Activated CD4-positive, alpha-beta memory T cell treated with anti-CD3 and anti-CD28 coated beads, Interleukin-2, amount 10 ng/mL, durations not matched to agents 7 days and 5 days (primary cell): ENCODE data around the gene SFXN5. TPM values are rescaled to one million over a fixed set of nuclear protein-coding genes. Genes with fewer than 3 reads are reported as not detected.

Experiments used
- CTCF ChIA-PET: fragments of 350-600 bp; sonication (Branson Sonifier 250); formaldehyde crosslinking; loops from one replicate; lab custom pipeline; 2021; ENCODE audit warnings: antibody characterized with exemption, inconsistent platforms; lab: Charles Lee
- POLR2A ChIA-PET: fragments of 350-600 bp; sonication (Branson Sonifier 250); formaldehyde crosslinking; loops from one replicate; lab custom pipeline; 2021; ENCODE audit warnings: antibody characterized with exemption; lab: Charles Lee
- DNase-seq: peaks from one replicate; pipeline ENCODE4 v3.0.0-alpha.2; 2020
- H3K27ac Mint-ChIP-seq: one replicate; pipeline ENCODE4 v1.8.0; 2021; ENCODE audit warnings: mild to moderate bottlenecking, mixed read lengths
- H3K27me3 Mint-ChIP-seq: one replicate; pipeline ENCODE4 v1.8.0; 2021; ENCODE audit warnings: mixed read lengths
- H3K36me3 Mint-ChIP-seq: one replicate; pipeline ENCODE4 v1.8.0; 2021; ENCODE audit warnings: low read depth, mixed read lengths
- H3K4me1 Mint-ChIP-seq: one replicate; pipeline ENCODE4 v1.8.0; 2021; ENCODE audit warnings: mixed read lengths
- H3K4me3 Mint-ChIP-seq: one replicate; pipeline ENCODE4 v1.8.0; 2021; ENCODE audit warnings: mild to moderate bottlenecking, mixed read lengths
- H3K9me3 Mint-ChIP-seq: one replicate; pipeline ENCODE4 v1.8.0; 2021; ENCODE audit warnings: mixed read lengths
- total RNA-seq, 2 experiments: library from RNA; stranded (reverse); gene quantifications; one replicate each; pipeline ENCODE4 v1.2.3, GENCODE V29; 2021

SFXN5 gene
- total RNA-seq, 2 experiments from 2014 or later, result 4.3 to 6.1 TPM

- ChIA-PET POLR2A (interaction anchor here (1.3 to 1.9 kb wide), 4 partner anchors 26 to 124 kb away, joined by 4 to 15 read pairs (median 8); partner anchors contain the start of gene EMX1), CTCF (interaction anchor here (0.8 to 4.6 kb wide), 7 partner anchors 17 to 224 kb away, joined by 4 to 25 read pairs (median 9); partner anchors contain the start of gene SPR)
- H3K36me3 Mint-ChIP-seq, result peaks cover 9% of the 10 kb centered on the region
- peak overlapping the region; percentile 88 for H3K27ac Mint-ChIP-seq
- no peaks in the 10 kb centered on the region for H3K27me3 Mint-ChIP-seq
- DNase-seq, result no peak
- H3K9me3 Mint-ChIP-seq, result no peaks in the 10 kb centered on the region
- H3K4me3 Mint-ChIP-seq, result peak overlapping the region; percentile 87
- H3K4me1 Mint-ChIP-seq, result peaks cover 47% of the 10 kb centered on the region
Measured at GRCh38 chr2:72953528-72953927, 118.0 kb downstream of the SFXN5 start.

GRCh38 chr2:72952961-72953360 lies 118.6 kb downstream of the SFXN5 start:
- ChIA-PET POLR2A (interaction anchor here (1.9 kb wide), 1 partner anchor 26 kb away, joined by 15 read pairs; no protein-coding TSS in a partner anchor), CTCF (interaction anchor here (1.0 to 4.6 kb wide), 3 partner anchors 21 to 224 kb away, joined by 5 to 25 read pairs (median 5); no protein-coding TSS in a partner anchor)
- peak overlapping the region; percentile 87 for H3K4me3 Mint-ChIP-seq

GRCh38 chr2:72952110-72952823 lies 119.2 kb downstream of the SFXN5 start:
- Mint-ChIP-seq H3K36me3 (peaks cover 9% of the 10 kb centered on the region), H3K27ac (peak overlapping the region; percentile 10), H3K9me3 (no peaks in the 10 kb centered on the region), H3K4me3 (no peak overlapping the region), H3K27me3 (no peaks in the 10 kb centered on the region), H3K4me1 (peaks cover 45% of the 10 kb centered on the region)
- CTCF ChIA-PET, result interaction anchor here (1.0 to 2.0 kb wide), 2 partner anchors 21 to 59 kb away, joined by 5 to 6 read pairs; no protein-coding TSS in a partner anchor
- POLR2A ChIA-PET, result no interaction called here
- no peak for DNase-seq

More at GRCh38 chr2:72952961-72953360, 118.6 kb downstream of the SFXN5 start:
- Mint-ChIP-seq H3K9me3 (no peaks in the 10 kb centered on the region), H3K27me3 (no peaks in the 10 kb centered on the region), H3K36me3 (peaks cover 9% of the 10 kb centered on the region), H3K4me1 (peaks cover 46% of the 10 kb centered on the region), H3K27ac (peak overlapping the region; percentile 88)
- DNase-seq, result no peak

DNA sequence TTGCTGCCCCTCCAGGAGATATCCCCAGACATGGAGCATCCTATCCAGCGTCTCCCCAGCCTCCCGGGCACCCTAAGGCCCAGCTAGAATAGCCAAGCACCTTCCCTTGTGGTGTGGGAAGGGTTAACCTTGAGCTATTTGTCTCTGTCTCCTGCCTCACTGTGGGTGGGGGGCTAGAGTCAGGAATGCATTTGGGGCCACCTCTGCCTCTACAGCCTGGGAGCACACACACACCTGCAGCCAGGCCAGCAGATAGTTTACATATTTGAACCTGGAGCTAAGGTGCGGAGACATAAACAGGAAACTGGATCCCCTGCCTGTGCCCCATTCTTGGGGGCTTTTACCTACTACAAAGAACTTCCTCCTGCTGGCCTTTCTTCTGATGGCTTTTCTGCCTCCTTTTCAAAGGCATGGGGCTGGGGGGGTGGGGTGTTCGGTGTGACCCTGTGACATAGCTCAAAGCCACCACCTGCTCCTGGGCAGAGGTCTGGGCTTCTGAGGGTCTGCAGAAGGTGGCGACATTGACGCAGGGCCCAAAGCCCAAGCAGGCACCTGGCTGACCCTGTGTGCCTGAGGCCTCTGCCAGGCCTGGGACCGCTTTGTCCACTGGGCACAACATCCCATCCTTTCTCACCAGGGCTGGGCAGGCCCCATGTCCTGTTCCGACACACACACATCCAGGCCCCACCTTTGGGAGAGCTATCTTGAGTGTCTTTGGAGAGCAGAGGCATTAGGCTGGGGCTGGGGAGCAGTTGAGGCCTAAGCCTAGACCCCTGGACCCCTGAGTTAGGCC lies 120.0 kb downstream of the SFXN5 start:
- DNase-seq, result no peak
- ChIA-PET POLR2A (no interaction called here), CTCF (interaction anchor here (0.5 to 2.0 kb wide), 2 partner anchors 58 to 1452 kb away, joined by 3 to 6 read pairs; no protein-coding TSS in a partner anchor)
- peaks cover 38% of the 10 kb centered on the region for H3K4me1 Mint-ChIP-seq
- no peaks in the 10 kb centered on the region for H3K27me3 Mint-ChIP-seq
- H3K4me3 Mint-ChIP-seq, result no peak overlapping the region
- H3K36me3 Mint-ChIP-seq, result peaks cover 4% of the 10 kb centered on the region
- no peaks in the 10 kb centered on the region for H3K9me3 Mint-ChIP-seq
- H3K27ac Mint-ChIP-seq, result no peak overlapping the region

DNA sequence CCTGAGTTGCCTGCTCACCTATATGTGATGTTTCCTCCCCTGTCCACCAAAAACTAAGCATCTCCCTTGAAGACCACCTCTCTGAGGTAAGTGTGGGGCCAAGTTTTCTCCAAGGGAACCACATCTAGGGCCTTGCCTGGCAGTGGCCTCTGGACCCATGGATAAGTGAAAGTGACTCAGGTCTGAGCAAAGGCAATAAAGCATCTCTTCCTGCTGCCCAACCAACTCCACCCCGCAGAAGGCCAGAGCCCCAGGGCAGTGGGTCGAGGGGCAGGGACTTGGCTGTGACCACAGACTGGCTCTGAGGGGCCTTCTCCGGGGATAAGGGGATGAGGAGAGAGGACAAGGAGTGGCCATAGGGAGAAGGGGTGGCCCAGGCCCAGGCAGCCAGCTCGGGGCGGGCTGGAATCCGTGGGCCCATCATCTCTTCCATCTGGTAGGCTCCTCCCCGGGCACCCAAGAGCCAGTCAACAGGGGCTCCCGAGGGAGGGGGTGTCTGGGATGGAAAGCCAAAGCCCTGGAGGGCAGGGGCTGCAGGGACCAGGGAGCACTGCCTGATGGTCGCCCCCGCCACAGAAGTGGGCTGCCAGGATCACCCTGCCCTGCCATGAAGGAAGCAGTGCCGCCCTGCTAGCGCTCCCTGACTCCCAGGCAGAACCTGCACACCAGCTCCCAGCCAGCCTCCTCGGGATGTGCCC lies 120.8 kb downstream of the SFXN5 start:
- Mint-ChIP-seq H3K27ac (no peak overlapping the region), H3K27me3 (no peaks in the 10 kb centered on the region), H3K4me3 (no peak overlapping the region), H3K36me3 (peaks cover 4% of the 10 kb centered on the region), H3K4me1 (peaks cover 36% of the 10 kb centered on the region), H3K9me3 (no peaks in the 10 kb centered on the region)
- ChIA-PET CTCF (interaction anchor here (2.0 kb wide), 1 partner anchor 57 kb away, joined by 6 read pairs; no protein-coding TSS in a partner anchor), POLR2A (no interaction called here)
- no peak for DNase-seq

DNA sequence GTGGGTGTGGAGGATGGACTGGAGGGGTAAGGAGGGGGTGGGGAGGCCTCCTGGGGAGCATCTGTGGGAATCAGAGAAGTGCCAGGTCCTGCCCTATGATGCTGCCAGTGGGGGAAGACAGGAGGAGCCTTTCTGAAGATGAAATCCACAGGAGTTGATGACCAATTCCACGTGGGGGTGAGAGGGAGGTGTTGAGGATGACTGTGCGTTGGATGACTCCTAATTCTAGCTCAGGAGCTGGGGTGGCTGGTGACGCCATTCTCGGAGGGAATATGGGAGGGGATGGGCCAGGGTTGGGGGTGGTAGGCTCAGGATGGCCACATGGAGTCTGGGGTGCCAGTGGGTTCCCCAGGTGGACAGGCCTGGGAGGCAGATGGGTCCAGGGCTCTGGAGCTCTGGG lies 121.9 kb downstream of the SFXN5 start:
- Mint-ChIP-seq H3K4me3 (no peak overlapping the region), H3K9me3 (no peaks in the 10 kb centered on the region), H3K36me3 (no peaks in the 10 kb centered on the region), H3K27ac (no peak overlapping the region), H3K27me3 (no peaks in the 10 kb centered on the region), H3K4me1 (peaks cover 27% of the 10 kb centered on the region)
- CTCF ChIA-PET, result no interaction called here
- DNase-seq, result no peak
- POLR2A ChIA-PET, result no interaction called here

DNA sequence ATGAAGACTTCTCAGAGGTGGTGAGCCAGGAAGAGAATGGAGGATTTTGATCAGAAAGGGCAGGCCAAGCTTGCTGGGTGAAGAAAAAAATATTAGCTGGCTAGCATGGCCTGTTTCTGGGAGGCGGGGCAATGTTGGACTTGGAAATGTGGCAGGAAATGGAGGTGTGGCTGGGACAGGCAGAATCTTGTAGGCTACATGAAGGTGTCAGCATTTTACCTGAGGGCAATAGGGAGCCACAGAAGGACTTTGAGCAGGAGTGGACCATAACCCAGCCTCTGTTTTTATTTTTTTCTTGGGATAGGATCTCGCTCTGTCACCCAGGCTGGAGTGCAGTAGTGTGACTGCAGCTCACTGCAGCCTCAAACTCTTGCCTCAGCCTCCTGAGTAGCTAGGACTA lies 122.5 kb downstream of the SFXN5 start:
- no peaks in the 10 kb centered on the region for H3K27me3 Mint-ChIP-seq
- CTCF ChIA-PET, result no interaction called here
- POLR2A ChIA-PET, result no interaction called here
- peaks cover 21% of the 10 kb centered on the region for H3K4me1 Mint-ChIP-seq
- H3K4me3 Mint-ChIP-seq, result no peak overlapping the region
- no peak overlapping the region for H3K27ac Mint-ChIP-seq
- DNase-seq, result no peak
- H3K36me3 Mint-ChIP-seq, result no peaks in the 10 kb centered on the region
- no peaks in the 10 kb centered on the region for H3K9me3 Mint-ChIP-seq

GRCh38 chr2:72947952-72948830 lies 123.3 kb downstream of the SFXN5 start:
- no peak for DNase-seq
- Mint-ChIP-seq H3K27ac (no peak overlapping the region), H3K36me3 (no peaks in the 10 kb centered on the region), H3K4me3 (no peak overlapping the region), H3K4me1 (peaks cover 12% of the 10 kb centered on the region), H3K27me3 (no peaks in the 10 kb centered on the region), H3K9me3 (no peaks in the 10 kb centered on the region)
- ChIA-PET POLR2A (no interaction called here), CTCF (no interaction called here)

GRCh38 chr2:72946466-72946865 lies 125.0 kb downstream of the SFXN5 start:
- ChIA-PET POLR2A (no interaction called here), CTCF (no interaction called here)
- Mint-ChIP-seq H3K27ac (no peak overlapping the region), H3K27me3 (no peaks in the 10 kb centered on the region), H3K4me1 (peaks cover 5% of the 10 kb centered on the region), H3K9me3 (no peaks in the 10 kb centered on the region), H3K4me3 (no peak overlapping the region), H3K36me3 (no peaks in the 10 kb centered on the region)
- DNase-seq, result no peak

- ChIA-PET CTCF (no interaction called here), POLR2A (no interaction called here)
- Mint-ChIP-seq H3K27me3 (no peaks in the 10 kb centered on the region), H3K4me3 (no peak overlapping the region), H3K36me3 (no peaks in the 10 kb centered on the region), H3K4me1 (peaks cover 5% of the 10 kb centered on the region), H3K27ac (no peak overlapping the region), H3K9me3 (no peaks in the 10 kb centered on the region)
- no peak for DNase-seq
Measured at GRCh38 chr2:72945450-72946019, 126.0 kb downstream of the SFXN5 start.

- no peak for DNase-seq
- Mint-ChIP-seq H3K4me3 (no peak overlapping the region), H3K27me3 (no peaks in the 10 kb centered on the region), H3K9me3 (no peaks in the 10 kb centered on the region), H3K4me1 (peaks cover 5% of the 10 kb centered on the region), H3K27ac (no peak overlapping the region), H3K36me3 (no peaks in the 10 kb centered on the region)
- ChIA-PET CTCF (no interaction called here), POLR2A (no interaction called here)
Measured at GRCh38 chr2:72944804-72945449, 126.6 kb downstream of the SFXN5 start.
